T follicular helper cell (primary cell): ENCODE results near the gene ERBIN.

ENCODE experiments used
- DNase-seq: peaks from one replicate; pipeline ENCODE4 v3.0.0-alpha.2; 2020; ENCODE audit warnings: low read depth

ERBIN gene

DNA sequence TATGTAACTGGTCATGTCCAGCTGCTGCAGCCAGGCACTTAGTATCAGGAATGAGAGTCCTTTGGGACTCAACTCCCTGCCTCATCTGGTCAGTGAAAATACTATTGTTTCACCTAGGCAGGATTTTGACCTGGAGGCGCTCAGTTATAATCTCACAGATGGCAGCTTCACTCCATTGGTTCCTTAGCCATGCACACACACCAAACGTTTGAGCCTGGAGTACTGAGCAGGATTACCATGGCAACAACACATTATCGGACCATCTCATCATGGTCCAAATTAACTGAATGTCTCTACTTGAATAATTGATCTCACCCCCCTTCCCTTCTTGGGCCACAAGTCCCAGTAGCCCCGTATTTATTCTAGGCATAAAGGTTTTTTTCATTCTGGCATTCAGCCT, 202.8 kb downstream of the ERBIN start:
- no peak for DNase-seq

GRCh38 chr5:66130493-66130892, 204.1 kb downstream of the ERBIN start:
- no peak for DNase-seq
